ENCODE data around the gene RGL4. TPM values are rescaled to one million over a fixed set of nuclear protein-coding genes. Genes with fewer than 3 reads are reported as not detected.
"Not testable (repeated sequence)": the region's sequence is repeated elsewhere in the genome, so short reads cannot be mapped to it uniquely, and the experiment has no call there.

RGL4 gene
- total and polyA plus RNA-seq, 2 experiments from 2014 or later, result 0.16 TPM; not detected in 1

- H4K20me1 ChIP-seq (replicated peaks; ENCODE audit: insufficient read depth); H3K4me3 ChIP-seq; H3K27me3 Mint-ChIP-seq (ENCODE audit: insufficient read depth, low read depth, poor library complexity); H3K79me2 ChIP-seq (replicated peaks; ENCODE audit: insufficient read depth); H3K27me3 ChIP-seq (ENCODE audit: insufficient read depth); H3K36me3 ChIP-seq (ENCODE audit: insufficient read depth); H3F3A ChIP-seq (replicated peaks; ENCODE audit: low read depth); H3K4me1 Mint-ChIP-seq; H3K4me1 ChIP-seq (ENCODE audit: insufficient read depth); H3K9me3 Mint-ChIP-seq; H3K4me2 ChIP-seq; H3K36me3 Mint-ChIP-seq (ENCODE audit: low read depth); H3K27ac ChIP-seq (ENCODE audit: low read depth); H3K27ac Mint-ChIP-seq; ATAC-seq; DNase-seq (ENCODE audit: low spot score); H2AFZ ChIP-seq; H3K4me3 Mint-ChIP-seq; H3K9me2 ChIP-seq (ENCODE audit: insufficient read depth): not testable (repeated sequence)
These were observed 44.3 kb upstream of the RGL4 start for GRCh38 chr22:23646526-23646925.

- no peak overlapping the region for H2AFZ ChIP-seq
These were observed 41.7 kb upstream of the RGL4 start for GRCh38 chr22:23649071-23649501.

More at GRCh38 chr22:23649071-23649501, 41.7 kb upstream of the RGL4 start:
- Histone ChIP-seq H3K4me3 (no peak overlapping the region), H3K4me1 (ENCODE audit: insufficient read depth) (no peaks in the 10 kb centered on the region), H4K20me1 (replicated peaks; ENCODE audit: insufficient read depth) (0 out of 2 replicates have a peak, but pooled peaks cover 4% of the 10 kb centered on the region), H3K27me3 (ENCODE audit: insufficient read depth) (no peaks in the 10 kb centered on the region), H3K27ac (ENCODE audit: low read depth) (no peak overlapping the region), H3K9me2 (ENCODE audit: insufficient read depth) (no peaks in the 10 kb centered on the region), H3F3A (replicated peaks; ENCODE audit: low read depth) (no peaks in the 10 kb centered on the region), H3K79me2 (replicated peaks; ENCODE audit: insufficient read depth) (no peaks in the 10 kb centered on the region), H3K36me3 (ENCODE audit: insufficient read depth) (no peaks in the 10 kb centered on the region), H3K4me2 (no peak overlapping the region)
- ATAC-seq (no peak), DNase-seq (ENCODE audit: low spot score) (no peak)
- TF ChIP-seq ZNF462 (CRISPR knock-in tag; IDR thresholded peaks at IDR 0.05), result no peak
- H3K4me3 Mint-ChIP-seq, result no peak overlapping the region
- H3K4me1 Mint-ChIP-seq, result no peaks in the 10 kb centered on the region
- H3K9me3 Mint-ChIP-seq, result no peaks in the 10 kb centered on the region
- peaks cover 3% of the 10 kb centered on the region; the same call in 1 of the 3 replicates for H3K36me3 Mint-ChIP-seq (ENCODE audit: low read depth)
- H3K27me3 Mint-ChIP-seq (ENCODE audit: insufficient read depth, low read depth, poor library complexity), result peaks cover 2% of the 10 kb centered on the region
- H3K27ac Mint-ChIP-seq, result no peak overlapping the region

Measured in GM23338 (cell line).